HG03108 (cell line): ENCODE results near the gene SUMF1.
"Not testable (repeated sequence)": the region's sequence is repeated elsewhere in the genome, so short reads cannot be mapped to it uniquely, and the experiment has no call there.

ENCODE experiments used
- ATAC-seq: cut with Tn5 transposase; IDR thresholded peaks from one replicate; pipeline ENCODE4 v1.9.1; 2021; ENCODE audit warnings: moderate library complexity; ENCODE audit not compliant: unreplicated experiment

Gene SUMF1

GRCh38 chr3:4462369-4463040, 4.6 kb downstream of the SUMF1 start:
- no peak for ATAC-seq

GRCh38 chr3:4461468-4462090, 5.5 kb downstream of the SUMF1 start:
- ATAC-seq: no peak

GRCh38 chr3:4460334-4460733, 6.7 kb downstream of the SUMF1 start:
- no peak for ATAC-seq

GRCh38 chr3:4458961-4459360, 8.1 kb downstream of the SUMF1 start:
- no peak for ATAC-seq

- not testable (repeated sequence) for ATAC-seq
Observed at GRCh38 chr3:4456780-4457179, 10.3 kb downstream of the SUMF1 start.

GRCh38 chr3:4454142-4454541, 12.9 kb downstream of the SUMF1 start:
- no peak for ATAC-seq

GRCh38 chr3:4449043-4449805, 17.8 kb downstream of the SUMF1 start:
- no peak for ATAC-seq

GRCh38 chr3:4448187-4448586, 18.9 kb downstream of the SUMF1 start:
- no peak for ATAC-seq

- ATAC-seq: no peak
Observed at GRCh38 chr3:4447295-4447999, 19.6 kb downstream of the SUMF1 start.

- ATAC-seq: no peak
Observed at GRCh38 chr3:4440951-4441350, 26.1 kb downstream of the SUMF1 start.

GRCh38 chr3:4438296-4438695, 28.8 kb downstream of the SUMF1 start:
- no peak for ATAC-seq

GRCh38 chr3:4432259-4432658, 34.8 kb downstream of the SUMF1 start:
- no peak for ATAC-seq

- no peak for ATAC-seq
Observed at GRCh38 chr3:4429648-4430350, 37.3 kb downstream of the SUMF1 start.

GRCh38 chr3:4426782-4427344, 40.2 kb downstream of the SUMF1 start:
- peak; percentile 92 for ATAC-seq

- ATAC-seq: no peak
Observed at GRCh38 chr3:4426261-4426781, 40.7 kb downstream of the SUMF1 start.

- peak; percentile 32 for ATAC-seq
Observed at GRCh38 chr3:4425707-4426106, 41.4 kb downstream of the SUMF1 start.

- no peak for ATAC-seq
Observed at GRCh38 chr3:4425055-4425454, 42.0 kb downstream of the SUMF1 start.

- peak; percentile 71 for ATAC-seq
Observed at GRCh38 chr3:4421121-4421520, 45.9 kb downstream of the SUMF1 start.

GRCh38 chr3:4419920-4420319, 47.1 kb downstream of the SUMF1 start:
- ATAC-seq: no peak

GRCh38 chr3:4419386-4419785, 47.7 kb downstream of the SUMF1 start:
- ATAC-seq: no peak
